ENCODE results near the gene DPY19L3.

DNA sequence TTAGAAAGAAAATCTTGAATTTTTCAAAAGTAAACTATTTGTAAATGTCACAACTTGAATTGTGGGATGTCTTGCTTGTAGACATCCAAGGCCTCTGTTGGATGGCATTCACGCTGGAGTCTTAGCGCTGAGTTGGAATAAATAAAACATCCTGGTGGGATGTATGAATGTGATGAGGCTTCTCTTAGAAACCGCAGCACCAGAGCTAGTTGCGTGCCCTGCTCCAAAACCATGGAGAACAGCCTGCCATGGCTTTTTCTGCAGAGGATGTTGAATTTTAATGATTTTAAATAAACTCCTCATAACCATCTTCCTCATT is 70.4 kb downstream of the DPY19L3 start:
- no peak for TF ChIP-seq CTCF (IDR thresholded peaks at IDR 0.05)
- TF ChIP-seq POLR2A (IDR thresholded peaks at IDR 0.05): no peak
